ENCODE data around the gene KRT76.

GRCh38 chr12:52766351-52767019, 10.7 kb downstream of the KRT76 start:
- TF ChIP-seq CTCF (IDR thresholded peaks at IDR 0.05) (no peak), ZFX (IDR thresholded peaks at IDR 0.05; ENCODE audit: borderline replicate concordance) (no peak)
